Placental epithelial cell (primary cell): ENCODE measurements around the gene SEC22C. TPM values are rescaled to one million over a fixed set of nuclear protein-coding genes. Genes with fewer than 3 reads are reported as not detected.

ENCODE experiments used
- total RNA-seq: library from RNA; depleted of rRNA; stranded (reverse); fragments of >200 nt; gene quantifications from 2 replicates; pipeline ENCODE4 v1.2.3, GENCODE V29; 2012

The SEC22C gene, protein sequence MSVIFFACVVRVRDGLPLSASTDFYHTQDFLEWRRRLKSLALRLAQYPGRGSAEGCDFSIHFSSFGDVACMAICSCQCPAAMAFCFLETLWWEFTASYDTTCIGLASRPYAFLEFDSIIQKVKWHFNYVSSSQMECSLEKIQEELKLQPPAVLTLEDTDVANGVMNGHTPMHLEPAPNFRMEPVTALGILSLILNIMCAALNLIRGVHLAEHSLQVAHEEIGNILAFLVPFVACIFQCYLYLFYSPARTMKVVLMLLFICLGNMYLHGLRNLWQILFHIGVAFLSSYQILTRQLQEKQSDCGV
- total RNA-seq = 34.9 and 65.2 TPM in 2 replicates

DNA sequence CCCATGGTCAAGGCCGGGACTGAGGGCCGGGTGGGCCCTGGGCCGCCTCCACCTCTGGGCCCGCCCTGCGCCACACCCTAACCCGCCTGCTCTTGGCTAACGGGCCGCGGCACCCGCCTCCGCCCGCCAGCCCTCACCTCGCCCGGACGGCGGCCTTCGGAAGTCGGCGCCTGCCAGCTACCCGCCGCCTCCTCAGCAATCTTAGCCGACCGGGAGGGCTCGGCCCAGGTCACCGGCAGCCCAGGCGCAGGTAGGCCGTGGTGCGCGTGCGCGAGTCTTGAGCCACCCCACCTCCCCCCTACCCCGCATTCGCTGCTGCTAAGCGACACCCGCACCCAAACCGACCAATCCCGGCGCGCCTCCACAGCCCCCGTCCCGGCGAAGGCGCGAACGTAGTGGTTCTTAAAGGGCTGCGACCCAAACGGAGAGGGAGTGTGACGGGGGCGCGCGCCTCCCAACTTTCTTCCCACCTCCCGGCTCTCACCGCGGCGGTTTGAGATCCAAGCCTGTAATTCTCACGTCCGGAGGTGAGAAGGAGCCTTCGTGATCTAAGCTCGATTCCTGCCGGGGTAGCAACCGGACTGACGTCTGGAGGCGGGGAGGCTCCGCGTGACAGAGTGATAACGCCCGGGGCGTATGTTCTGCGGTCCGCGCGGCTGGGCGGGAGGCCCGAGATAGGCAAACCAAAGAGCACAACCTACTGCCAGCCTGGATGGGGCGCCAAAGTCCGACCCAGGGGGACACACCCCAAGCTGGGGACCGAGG is at the start of gene SEC22C:
Gene SEC22C, minus strand, starts transcription at position 259 of the 765 bp plus-strand sequence. CDS start 12,921 bp downstream, outside the sequence.

DNA sequence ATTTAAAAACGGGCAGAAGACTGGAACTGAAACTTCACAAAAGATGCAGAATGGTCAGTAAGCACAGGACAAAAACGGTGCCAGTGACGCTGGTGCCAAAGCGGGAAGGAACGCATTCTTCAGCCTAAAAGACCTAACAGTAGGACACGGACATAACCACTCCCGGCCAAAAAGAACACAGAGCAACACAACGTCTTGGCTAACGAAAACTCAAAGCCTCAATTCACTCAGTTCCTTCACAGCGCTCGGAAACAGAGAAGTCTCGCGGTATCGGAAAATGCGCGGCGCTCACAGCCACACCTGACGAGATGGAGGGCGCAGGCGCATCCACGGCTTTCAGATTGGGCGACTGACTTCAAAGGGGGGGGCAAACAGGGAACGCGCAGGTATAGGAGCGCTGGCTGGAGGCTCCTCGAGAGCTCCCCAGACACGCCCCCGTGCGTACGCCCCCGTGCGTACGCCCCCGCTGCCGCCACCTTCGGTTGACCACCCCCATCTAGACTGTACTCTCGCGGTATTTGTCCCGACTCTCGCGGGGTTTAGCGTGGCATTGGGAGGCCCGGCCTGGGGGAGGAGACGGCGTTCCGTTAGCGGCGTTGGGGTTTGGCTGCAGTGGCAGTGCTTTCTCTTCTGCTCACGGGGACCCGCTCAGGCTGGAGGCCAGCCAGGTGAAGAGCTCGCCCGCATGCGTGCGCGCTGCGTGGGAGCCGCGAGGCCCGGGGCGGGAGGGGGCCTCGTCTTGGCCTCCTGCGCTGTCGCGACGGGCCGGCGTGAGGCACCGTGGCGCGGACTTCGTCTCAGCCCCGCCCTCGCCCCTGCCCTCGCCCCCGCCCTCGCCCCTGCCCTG is 18.6 kb upstream of the SEC22C start, which contains the start of gene NKTR:
Gene NKTR, plus strand, starts transcription at position 576 of the 847 bp plus-strand sequence. CDS start 321 bp downstream, outside the sequence.

DNA sequence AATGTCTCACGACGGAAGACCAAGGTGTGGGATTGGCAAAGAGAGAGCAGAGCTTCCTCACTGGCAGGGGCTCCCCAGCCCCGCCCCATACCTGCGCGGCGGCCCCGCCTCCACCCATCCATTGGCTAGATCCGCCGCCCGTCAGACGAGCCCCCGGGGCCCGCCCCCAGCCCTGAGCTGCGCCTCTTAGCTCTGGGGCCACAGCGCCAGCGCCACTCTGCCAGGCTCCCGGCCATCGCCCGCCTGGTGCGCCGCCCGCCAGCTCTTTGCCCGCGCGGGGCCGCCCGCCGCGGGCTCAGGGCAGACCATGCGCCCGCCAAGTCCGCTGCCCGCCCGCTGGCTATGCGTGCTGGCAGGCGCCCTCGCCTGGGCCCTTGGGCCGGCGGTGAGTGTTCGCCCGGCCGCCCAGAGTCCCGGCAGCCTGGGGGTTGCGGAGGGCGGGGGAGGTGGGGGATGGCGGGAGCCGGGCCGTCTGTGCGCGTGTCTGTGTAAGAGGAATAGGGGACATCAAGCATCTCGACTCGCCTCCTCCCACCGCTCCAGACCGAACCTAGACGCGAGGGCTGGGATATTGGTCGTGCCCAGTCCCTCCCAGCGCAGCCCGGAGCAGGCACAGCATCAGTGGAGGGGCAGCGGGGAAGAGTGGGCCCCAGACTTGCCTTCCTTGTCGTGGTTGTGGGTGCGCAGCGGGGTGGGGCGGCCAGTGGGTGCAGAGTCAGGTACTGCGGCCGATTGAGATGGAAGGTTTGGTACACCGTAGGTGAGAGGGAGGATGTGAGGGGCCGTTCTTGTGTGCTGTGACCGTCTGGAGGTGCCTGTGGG is 79.1 kb downstream of the SEC22C start, which contains the start of gene VIPR1:
Gene VIPR1, plus strand, starts transcription at position 215 of the 822 bp plus-strand sequence. Its CDS starts 93 bp downstream, at position 308.

Other genes starting within 250 kb of the SEC22C start
- 0.39 TPM in 1 of 2 replicates, not detected in the other for gene LYZL4, start 171.4 kb downstream of the SEC22C start, total RNA-seq
- under 0.01 and 0.33 TPM in 2 replicates for gene VIPR1, start 79.3 kb downstream of the SEC22C start, total RNA-seq
- gene SS18L2, start 8.9 kb upstream of the SEC22C start, total RNA-seq = 12.8 and 16.1 TPM in 2 replicates
- 97.9 and 124 TPM in 2 replicates for gene NKTR, start 18.7 kb upstream of the SEC22C start, total RNA-seq
- gene ZBTB47, start 71.7 kb upstream of the SEC22C start, total RNA-seq = 56.9 and 61.3 TPM in 2 replicates
- not detected in 2 replicates for gene KLHL40, start 103.6 kb upstream of the SEC22C start, total RNA-seq
- not detected in 2 replicates for gene HHATL, start 120.8 kb upstream of the SEC22C start, total RNA-seq
- 0.11 and 0.79 TPM in 2 replicates for gene CCDC13, start 191.3 kb upstream of the SEC22C start, total RNA-seq
- gene HIGD1A, start 222.5 kb upstream of the SEC22C start, total RNA-seq = 80.5 and 181 TPM in 2 replicates
- gene ACKR2, start 227.5 kb upstream of the SEC22C start, total RNA-seq = 58.5 and 83.1 TPM in 2 replicates